NOMO-1 (cell line): ENCODE measurements around the gene CLCN3.
"Not testable (repeated sequence)": the region's sequence is repeated elsewhere in the genome, so short reads cannot be mapped to it uniquely, and the experiment has no call there.

Source experiments
- DNase-seq, 2 experiments: peaks; one replicate each; lab custom pipeline; 2025; ENCODE audit not compliant: unreplicated experiment in 2 of 2; lab: John Stamatoyannopoulos, UW

The CLCN3 gene

DNA sequence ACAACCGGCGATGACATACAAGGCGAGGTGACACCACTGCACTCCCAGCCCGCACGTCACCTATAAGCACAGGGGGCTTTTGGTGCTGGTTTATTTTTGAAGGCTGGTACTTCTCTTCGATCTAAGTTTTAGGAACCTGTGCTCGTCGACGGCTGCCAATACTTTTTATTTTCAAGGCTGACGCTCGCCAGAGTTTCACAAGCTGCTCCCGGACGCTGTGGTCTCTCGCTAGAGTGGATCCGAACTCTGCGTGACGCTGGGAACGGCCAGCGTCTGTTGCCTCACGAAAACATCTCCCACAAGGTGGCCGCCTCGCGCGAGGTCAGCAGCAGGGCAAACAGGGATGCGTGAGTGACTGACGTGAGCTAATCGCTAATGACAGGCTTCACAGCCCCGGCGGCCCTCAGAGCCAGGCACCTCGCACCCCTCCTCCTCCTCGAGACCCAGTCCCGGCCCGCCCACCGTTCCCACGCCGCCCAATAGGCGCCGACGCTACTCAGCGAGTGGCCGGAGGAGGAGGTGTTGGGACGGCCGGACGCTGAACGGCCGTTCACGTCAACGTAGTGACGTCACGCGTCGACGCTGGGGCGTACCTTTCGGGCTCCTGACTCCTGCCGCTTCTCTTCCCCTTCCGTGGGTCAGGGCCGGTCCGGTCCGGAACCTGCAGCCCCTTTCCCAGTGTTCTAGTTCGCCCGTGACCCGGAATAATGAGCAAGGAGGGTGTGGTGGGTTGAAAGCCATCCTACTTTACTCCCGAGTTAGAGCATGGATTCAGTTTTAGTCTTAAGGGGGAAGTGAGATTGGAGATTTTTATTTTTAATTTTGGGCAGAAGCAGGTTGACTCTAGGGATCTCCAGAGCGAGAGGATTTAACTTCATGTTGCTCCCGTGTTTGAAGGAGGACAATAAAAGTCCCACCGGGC lies at the start of gene CLCN3:
Gene CLCN3 (plus strand): TSS at position 621 of the 922 bp plus-strand sequence. CDS start 15,351 bp downstream, outside the sequence.
- peak; percentile 94 to 95 for DNase-seq

DNA sequence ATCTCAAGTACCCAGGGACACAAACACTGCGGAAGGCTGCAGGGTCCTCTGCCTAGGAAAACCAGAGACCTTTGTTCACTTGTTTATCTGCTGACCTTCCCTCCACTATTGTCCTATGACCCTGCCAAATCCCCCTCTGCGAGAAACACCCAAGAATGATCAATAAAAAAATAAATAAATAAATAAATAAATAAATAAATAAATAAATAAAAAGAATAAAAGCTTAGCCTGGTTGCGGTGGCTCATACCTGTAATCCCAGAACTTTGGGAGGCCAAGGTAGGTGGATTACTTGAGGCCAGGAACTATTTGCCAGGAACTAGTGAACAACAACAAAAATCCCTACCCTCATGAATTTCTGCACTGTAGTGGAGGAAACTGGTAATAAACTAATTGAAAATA lies 49.4 kb upstream of the CLCN3 start:
- not testable (repeated sequence) for DNase-seq

DNA sequence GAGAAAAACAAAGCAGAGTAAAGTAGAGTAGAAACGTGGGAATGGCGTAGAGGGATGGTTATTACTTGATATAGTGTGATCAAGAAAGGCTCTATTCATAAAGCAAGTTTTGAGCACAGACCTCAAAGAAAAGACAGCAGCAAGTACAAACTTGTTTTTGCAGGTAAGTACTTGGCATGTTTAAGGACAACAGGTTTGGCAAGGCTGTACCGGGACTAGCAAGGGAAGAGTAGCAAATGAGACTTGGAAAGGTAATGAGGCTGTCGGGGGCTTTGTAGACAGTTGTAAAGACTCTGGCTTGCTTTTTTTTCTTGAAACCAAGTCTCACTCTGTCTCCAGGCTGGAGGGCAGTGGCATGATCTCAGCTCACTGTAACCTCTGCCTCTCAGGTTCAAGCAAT lies 48.9 kb upstream of the CLCN3 start:
- DNase-seq, result no peak

DNA sequence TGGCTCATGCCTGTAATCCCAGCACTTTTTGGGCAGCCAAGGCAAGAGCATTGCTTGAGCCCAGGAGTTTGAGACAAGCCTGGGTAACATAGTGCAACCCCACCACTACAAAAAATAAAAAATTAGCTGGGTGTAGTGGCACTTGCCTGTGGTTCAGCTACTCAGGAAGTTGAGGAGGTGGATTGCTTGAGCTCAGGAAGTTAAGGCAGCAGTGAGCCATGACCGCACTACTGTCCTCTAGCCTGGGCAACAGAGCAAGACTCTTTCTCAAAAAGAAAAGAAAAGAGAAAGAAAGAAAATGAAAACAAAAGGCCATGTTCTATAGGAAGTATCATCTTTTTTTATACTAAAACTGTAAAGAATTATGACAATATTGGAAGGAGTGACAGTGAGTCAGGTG lies 46.5 kb upstream of the CLCN3 start:
- no peak for DNase-seq

DNA sequence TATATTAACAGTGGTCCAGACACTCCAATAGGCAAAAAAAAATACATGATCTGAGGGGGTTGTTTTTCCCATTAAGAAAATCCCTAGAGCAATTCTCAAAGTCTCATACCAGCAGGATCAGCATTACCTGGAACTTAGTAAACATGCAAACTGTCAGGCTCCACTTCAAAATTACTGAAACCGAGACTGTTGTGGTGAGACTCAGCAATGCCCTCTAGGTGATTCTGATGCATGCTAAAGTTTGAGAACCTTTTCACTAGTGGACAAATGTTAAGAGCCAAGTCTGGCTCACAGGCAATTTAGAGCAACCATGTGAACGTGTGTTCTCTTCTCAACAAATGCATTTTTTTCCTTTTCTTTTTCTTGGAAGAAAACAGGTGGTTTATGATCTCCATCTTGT lies 38.2 kb upstream of the CLCN3 start:
- DNase-seq, result no peak

DNA sequence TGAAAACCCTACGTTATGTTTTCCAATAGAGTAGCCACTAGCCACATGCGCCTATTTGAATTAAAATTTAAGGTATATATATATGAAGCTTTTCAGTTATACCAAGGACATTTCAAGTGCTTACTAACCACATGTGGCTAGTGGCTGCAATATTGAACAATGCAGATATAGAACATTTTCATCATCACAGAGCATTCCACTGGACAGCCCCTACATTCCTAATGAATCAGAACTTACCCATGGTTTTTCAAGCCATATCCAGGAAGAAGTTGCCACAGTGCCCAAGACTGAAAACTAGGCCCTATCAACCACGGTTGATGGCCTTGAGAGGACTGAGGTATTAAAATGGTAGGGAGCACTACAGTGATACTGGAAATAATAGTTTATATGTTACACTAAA lies 37.7 kb upstream of the CLCN3 start:
- no peak for DNase-seq

DNA sequence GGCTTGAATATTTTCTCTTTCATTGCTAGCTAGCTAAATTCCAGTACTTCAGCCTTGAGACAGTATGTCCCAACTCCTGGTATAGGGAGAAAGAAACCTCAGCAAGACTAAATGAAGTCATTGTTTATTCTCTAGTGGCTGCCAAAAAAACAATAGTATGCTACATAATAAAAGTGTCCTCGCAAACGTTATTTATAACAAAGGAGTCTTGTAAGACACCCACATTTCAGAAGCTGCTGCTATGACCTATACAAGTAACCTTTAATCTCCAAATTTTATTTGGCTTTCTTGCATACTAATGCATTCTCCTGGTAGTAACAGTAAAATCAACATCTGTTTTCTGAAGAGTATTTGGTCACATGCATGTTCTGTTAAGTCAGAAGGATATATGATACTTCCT lies 36.8 kb upstream of the CLCN3 start:
- DNase-seq, result no peak

DNA sequence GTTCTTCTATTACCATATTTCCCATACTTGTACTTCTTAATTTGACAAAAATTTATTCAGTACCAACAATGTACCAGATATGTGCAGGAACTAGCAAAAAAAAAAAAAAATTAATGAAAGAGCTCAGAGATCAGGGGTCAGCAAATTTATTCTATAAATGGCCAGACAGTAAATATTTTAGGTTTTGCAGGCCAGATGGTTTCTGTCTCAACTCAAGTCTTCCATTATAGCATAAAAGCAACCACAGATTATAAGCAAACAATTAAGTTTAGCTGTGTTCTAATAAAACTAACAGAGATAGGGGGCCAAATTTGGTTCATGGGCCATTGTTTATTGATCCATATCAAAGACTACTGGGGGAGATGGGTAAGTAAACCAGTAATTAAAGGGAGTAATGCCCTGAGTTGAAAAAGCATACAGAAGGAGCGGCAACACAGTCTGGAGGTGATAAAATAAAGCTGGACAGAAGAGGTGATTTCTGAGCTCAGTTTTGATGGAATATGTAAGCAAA lies 27.3 kb upstream of the CLCN3 start:
- no peak for DNase-seq

DNA sequence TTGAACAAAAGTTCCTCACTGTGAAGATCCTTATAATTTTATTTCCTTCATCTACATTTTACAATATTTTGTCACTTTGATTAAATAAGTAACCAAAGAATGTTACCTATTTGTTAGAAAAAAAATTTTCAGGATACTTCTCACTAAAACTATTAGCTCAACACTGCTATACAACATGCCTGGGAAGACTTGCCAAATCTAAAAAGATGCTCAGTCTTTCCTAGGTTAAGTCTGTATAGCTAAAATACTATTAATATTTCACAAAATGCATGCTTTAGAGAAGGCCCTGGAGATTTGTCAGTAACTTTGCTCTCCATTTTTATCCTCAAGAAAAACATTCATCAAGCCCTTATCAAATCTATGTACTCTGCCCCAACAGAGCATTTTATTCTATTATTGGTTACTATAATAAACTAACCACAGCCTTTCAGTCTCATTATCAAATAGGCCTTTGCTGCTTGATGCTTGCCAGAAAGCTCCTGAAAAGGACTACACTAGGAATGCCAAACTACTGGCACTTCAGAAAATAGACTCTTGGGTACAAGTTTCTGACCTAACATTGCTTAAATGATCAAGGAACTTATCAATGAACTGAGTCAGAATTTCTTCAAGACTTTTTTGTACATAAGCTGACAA lies 25.7 kb upstream of the CLCN3 start:
- DNase-seq, result no peak

DNA sequence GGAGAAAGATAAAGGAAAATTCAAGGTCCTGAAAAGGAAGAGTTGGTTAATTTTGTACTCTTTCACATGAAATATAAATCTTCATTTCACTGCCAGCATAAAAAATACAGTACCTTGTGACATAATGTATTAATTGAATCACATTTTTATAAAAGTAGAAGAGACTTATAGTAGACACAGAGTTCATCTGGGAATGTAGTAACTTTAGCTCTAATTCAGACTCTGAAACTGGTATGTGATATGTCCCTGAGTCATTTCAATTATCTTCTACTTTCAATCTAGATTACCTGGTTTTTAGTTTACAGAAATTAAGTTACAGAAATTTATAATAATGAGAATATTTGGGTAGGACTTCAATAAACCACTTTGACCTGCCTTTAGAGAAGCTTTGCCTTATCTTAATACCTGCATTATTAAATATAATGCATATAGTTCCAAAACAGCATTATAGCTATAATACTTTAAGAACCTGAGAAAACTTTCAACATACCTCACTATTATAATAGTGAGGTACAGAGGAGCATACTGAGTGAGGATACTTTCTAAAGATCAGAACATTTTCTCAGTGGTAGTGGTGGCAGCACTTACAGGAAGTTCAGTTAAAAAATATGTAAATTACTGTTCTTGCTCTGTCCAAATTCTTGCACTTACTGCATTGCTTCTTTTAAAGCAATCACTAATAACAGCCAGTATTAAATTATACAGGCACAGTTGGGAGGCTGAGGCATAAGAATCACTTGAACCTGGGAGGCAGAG lies 19.2 kb upstream of the CLCN3 start:
- no peak for DNase-seq

DNA sequence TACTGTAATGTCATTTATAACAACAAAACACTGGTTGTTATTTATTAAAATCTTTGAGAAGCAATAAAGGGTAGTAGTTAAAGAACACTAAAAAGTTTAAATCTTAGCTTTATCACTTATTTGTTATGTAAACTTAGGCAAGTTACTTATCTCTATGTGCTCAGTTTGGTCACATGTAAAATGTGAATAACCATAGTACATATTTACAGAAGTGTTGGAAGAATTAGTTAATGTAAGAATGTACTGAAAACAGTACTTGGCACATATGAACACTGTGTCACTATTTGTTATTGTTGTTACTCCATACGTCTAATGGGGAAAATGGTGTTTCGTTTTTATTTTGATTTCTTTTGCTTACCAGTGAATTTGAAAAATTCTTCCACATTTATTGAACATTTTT lies 17.1 kb upstream of the CLCN3 start:
- no peak for DNase-seq

DNA sequence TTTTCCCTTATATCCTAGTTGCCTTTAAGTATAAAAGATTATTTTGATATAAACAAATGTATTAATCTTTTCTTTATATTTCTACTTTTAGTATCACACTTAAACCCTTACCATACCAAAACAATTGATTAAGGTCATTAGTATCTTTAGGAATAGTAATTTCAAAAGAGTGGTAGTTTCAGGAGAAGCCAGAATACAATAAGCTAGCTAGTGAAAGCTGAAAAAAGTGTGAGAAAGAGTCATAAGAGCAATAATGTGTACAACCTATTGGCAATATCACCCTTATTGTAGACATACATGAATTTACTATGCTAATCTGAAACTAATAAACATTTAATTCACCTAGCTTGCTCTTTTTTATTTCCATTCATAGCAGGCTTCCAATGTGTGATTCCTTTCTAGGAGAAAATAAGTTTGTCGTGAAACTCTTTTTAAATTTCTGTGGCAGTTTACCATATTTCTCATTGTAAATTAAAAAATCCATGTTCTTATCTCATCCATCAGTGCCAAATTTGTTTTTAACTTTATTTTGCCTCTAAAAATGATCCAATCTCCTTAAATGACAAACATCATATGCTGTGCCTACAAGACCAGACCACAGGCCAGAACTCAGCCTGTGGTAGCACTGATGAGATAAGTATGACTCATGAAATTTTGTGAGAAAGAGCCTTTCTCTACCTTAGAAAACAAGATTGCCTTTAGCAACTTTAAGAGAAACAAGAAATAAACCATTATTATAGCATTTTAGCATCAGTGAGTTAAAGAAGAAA lies 16.1 kb upstream of the CLCN3 start:
- peak in 1 of 2 experiments; percentile 15 for DNase-seq

DNA sequence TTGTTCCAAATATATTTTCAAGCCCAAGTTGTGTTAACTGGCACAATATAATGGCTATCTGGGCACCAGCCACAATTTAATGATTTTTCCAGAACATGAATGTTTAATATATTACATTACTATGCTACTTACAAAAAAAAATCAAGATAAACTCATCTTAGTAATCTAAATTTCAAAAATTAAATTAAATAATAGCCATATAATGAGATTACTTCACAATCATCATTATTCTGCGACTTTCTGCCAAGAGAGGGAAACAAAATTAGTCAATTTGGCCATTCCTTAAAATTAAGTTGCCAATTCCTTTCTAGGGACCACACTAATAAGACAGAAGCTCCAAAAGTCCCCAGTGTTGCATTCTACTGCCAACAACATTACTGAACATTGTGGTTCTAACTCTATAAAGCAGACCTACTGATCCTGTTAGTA lies 15.5 kb upstream of the CLCN3 start:
- no peak for DNase-seq

DNA sequence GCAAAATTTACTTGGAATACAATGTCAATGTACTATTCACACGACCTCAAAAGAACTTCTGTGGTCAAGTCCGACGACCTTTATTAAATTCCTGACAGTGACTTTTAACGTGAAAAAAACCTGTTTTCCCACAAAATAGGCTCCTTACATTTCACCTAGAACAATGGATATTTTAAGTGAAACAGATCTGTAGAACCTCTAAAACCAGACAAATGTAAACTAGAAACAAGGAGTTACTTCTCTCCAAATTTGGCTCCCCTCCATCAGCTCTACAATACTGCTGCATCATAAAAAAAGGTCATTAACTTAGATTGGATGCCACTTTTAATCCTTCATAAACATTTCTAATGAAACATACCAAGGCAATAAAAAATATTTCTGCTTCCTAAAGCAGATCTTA lies 9.2 kb upstream of the CLCN3 start:
- no peak for DNase-seq

DNA sequence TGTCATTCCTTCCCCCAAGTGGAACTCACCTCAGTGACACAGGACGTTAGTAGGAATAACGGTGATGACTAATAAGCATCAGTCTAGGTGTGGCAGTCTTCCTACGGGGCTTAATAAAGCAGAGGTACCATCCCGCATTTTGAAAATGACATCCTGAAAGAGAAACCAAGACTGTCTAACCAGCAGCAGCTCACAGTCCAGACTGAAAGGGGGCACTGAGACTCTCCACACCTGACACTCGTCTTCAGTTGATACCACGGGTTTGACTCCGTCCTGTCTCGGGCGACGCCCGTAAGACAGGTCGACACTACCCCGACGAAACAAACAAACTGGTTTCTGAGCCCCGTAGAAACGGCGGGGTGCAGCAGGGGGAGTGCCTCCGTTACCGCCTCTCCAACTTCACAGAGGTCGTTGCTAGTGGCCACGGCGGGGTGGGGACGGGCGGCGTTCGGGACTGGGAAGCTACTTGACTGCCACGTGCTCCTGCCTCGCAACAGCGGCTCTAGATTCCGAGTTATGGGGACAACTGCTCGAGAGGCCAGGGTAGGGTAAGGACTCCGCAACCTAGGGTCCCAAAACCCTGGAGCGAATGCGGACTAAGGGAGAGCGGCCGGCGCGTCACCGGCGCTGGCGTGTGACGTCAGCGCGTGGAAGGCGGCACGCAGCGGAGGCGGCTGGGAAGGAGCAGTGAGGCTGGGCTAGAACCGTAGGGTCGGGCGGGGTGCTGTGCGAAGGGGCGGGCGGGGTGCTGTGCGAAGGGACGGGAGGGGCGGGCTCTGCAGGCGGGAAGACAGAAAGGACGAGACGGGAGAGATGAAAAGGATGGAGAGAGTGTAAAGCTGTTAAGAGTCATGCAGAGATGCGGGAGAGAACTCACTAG lies 8.1 kb upstream of the CLCN3 start, which contains the start of gene NEK1:
Gene NEK1 (minus strand): TSS at position 593 of the 880 bp plus-strand sequence. CDS start 9,953 bp downstream, outside the sequence.
- DNase-seq, result peak; percentile 84 to 88

DNA sequence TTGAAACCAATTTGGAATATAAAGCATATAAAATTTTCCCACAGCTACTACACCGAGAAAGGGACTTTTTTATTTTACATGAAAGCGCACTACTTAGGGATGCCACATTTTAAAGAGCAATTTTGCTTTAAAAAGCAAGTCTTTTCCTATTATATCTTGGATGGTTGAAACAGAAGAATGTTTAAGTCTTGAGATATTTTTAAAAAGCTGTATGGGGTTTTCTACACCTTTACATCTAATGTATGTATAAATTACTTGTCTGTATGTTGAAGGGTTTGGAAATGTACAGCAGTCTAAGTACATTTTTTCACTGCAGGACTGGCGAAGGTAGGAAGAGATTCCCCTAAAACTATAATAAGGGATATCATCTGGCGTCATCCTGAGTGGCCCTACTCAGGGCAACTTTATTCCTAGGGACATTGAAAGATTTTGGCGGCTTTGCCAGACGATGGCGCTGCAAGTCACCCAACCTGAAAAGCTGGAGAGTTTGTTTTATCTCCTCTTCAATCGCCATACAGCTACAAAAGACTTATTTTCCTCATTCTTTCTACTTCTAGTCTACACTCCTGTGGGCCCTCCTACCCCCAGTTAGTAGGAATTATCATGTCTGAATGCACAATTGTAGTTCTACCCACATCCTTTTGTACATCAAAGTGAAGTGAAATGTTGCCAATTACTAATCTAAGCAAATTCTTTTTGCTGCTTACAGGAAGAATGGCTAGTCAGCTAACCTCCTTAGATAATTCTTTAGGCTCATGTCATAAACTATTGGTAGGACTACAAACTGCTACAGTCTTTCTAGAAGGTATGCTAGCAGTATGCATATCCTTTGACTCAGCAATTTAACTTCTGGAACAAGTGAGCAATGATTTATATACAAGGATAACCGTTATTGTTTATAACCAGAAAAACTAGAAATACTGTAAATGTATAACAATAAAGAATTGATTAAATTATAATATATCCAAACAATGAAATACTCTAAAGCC lies 7.2 kb upstream of the CLCN3 start:
- peak; percentile 57 to 60 for DNase-seq

DNA sequence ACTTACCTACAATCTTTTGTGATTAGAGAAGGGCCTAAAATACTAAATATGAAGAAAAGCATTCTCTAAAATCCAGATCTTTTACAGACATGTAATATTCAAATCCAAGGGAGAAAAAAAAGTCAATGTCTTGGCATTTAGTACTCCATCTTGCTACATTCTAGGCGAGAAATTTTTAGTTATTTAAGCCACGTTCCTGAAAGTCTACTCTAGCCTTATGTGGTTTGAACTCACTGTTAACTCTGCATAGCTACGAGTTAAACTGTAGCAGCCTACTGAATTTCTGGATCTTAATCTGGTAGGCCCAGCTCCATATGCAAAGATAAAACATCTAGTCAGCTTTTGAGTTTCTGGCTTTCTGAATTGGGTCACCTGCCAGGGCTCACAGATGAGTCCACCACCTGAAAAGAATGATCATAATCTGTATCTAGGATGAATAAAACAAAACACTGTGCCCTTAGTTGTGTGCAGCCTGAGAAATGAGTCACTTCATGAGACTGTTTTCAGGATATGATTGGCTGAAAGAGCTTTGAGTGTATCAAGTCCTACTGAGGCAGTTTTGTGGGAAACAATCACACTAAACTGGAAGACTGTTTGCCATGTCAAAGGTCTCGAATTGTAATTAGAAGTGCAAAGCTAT lies 4.8 kb upstream of the CLCN3 start:
- DNase-seq, result no peak

DNA sequence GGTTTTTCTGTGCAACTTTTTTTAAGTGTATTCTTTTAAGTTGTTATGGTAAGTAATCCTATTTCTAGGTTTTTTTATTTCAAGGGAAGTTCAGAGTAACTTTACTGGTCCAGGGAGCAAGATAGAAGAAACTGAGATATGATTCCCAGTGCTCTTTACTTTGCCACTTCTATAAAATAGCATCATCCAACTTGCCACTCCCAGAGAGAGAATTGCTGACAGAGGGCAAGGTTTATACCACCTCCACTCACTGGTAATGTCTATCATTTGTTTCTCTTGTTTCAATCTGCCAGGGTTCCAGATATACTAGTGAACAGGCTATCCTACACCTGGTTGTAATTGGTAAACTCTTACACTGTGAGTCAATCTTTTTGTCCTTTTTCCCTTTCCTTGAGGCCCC lies 3.5 kb upstream of the CLCN3 start:
- no peak for DNase-seq
